Lung (tissue), 12 donors: Measurements from ENCODE around the gene HMGXB3. TPM values are rescaled to one million over a fixed set of nuclear protein-coding genes. Genes with fewer than 3 reads are reported as not detected.

Experiments
- ATAC-seq: fragments of 200-7000 bp; cut with Tn5 transposase; one replicate; pipeline ENCODE4 v1.9.1; 2020; ENCODE audit warnings: moderate number of reproducible peaks; ENCODE audit not compliant: insufficient read depth, low FRiP score
- DNase-seq, 3 donors: peaks; one replicate each; pipeline ENCODE4 v3.0.0-alpha.2; 2013 to 2017
- H3K27ac ChIP-seq, 2 donors: one replicate each; pipeline ENCODE4 v1.5.1; 2013; ENCODE audit warnings: mild to moderate bottlenecking in 2 of 2, moderate library complexity in 2 of 2, control low read depth in 1 of 2, inconsistent platforms in 1 of 2, low read depth in 1 of 2, low read length in 1 of 2
- H3K27me3 ChIP-seq, 3 donors: one replicate each; pipeline ENCODE4 v1.5.1; 2013; ENCODE audit warnings: low read length in 2 of 3; ENCODE audit not compliant: control insufficient read depth in 3 of 3, insufficient read depth in 3 of 3
- H3K36me3 ChIP-seq, 4 donors: one replicate each; pipeline ENCODE4 v1.5.1; 2013; ENCODE audit warnings: low read length in 4 of 4, mild to moderate bottlenecking in 1 of 4, moderate library complexity in 1 of 4; ENCODE audit not compliant: control insufficient read depth in 4 of 4, insufficient read depth in 4 of 4
- H3K4me1 ChIP-seq, 5 donors: one replicate each; pipeline ENCODE4 v1.5.1; 2013; ENCODE audit warnings: low read length in 5 of 5, mild to moderate bottlenecking in 2 of 5, moderate library complexity in 1 of 5; ENCODE audit not compliant: control insufficient read depth in 5 of 5, insufficient read depth in 5 of 5
- H3K4me3 ChIP-seq: one replicate; pipeline ENCODE4 v1.5.1; 2013; ENCODE audit warnings: mild to moderate bottlenecking, control low read depth, moderate library complexity
- H3K9ac ChIP-seq, 2 donors: one replicate each; pipeline ENCODE4 v1.5.1; 2013; ENCODE audit warnings: low read length in 2 of 2, control low read depth in 1 of 2; ENCODE audit not compliant: insufficient read depth in 1 of 2
- H3K9me3 ChIP-seq, 4 donors: one replicate each; pipeline ENCODE4 v1.5.1; 2013; ENCODE audit warnings: low read length in 3 of 4, mild to moderate bottlenecking in 1 of 4, moderate library complexity in 1 of 4; ENCODE audit not compliant: control insufficient read depth in 4 of 4, insufficient read depth in 3 of 4
- CTCF ChIP-seq: IDR thresholded peaks from 2 replicates; pipeline ENCODE4 v1.5.1; 2012; ENCODE audit warnings: mild to moderate bottlenecking; ENCODE audit errors: control extremely low read depth, extremely low read depth
- WGBS, 2 donors: extraction: QIAGEN DNeasy Blood & Tissue Kit; methylation state at CpG; one replicate each; pipeline ENCODE4 v1.1.7; 2013; 5-methylcytosine and 5-hydroxymethylcytosine counted together
- polyA plus RNA-seq, 2 donors: library from polyadenylated mRNA; stranded (reverse); fragments of 200-250 nt; gene quantifications; one replicate each; pipeline ENCODE4 v1.2.1, GENCODE V29; 2013
- total RNA-seq, 2 donors: library from RNA; depleted of rRNA in 1 of 2; stranded (reverse); fragments of >200 nt in 1 of 2; gene quantifications; one replicate each; pipeline ENCODE4 v1.2.1, GENCODE V29; 2014 to 2021
- donor health status: control.
- donor health status: control.
- donor health status: Bipolar disorder and iron deficiency.
- donor health status: healthy.
- donor health status: DM: yes; HTN: yes; CAD: no.

HMGXB3 gene
- total and polyA plus RNA-seq, 4 donors: 22.3 to 42.3 (median 30.8) TPM

GRCh38 chr5:149961957-149962409 is 38.6 kb upstream of the HMGXB3 start:
- Histone ChIP-seq H3K9me3 (no peaks in the 10 kb centered on the region), H3K9ac (no peak overlapping the region), H3K27ac (no peak overlapping the region), H3K4me3 (no peak overlapping the region), H3K36me3 (no peaks in the 10 kb centered on the region), H3K27me3 (no peaks in the 10 kb centered on the region), H3K4me1 (peaks cover 5 to 14% (median 6%) of the 10 kb centered on the region in 5 donors)
- ATAC-seq (no peak), DNase-seq (peak; percentile 27 to 77 (median 73))
- TF ChIP-seq CTCF: peak; percentile 6
- WGBS, 2 donors: 61 to 71% methylated on average over 6 of the region's 6 CpGs

- Histone ChIP-seq H3K4me1 (peaks cover 5 to 14% (median 6%) of the 10 kb centered on the region in 5 donors), H3K27ac (no peak overlapping the region), H3K4me3 (peak overlapping the region; percentile 7), H3K9ac (no peak overlapping the region), H3K9me3 (no peaks in the 10 kb centered on the region), H3K27me3 (no peaks in the 10 kb centered on the region), H3K36me3 (no peaks in the 10 kb centered on the region)
- DNase-seq: no peak
- 97 to 98% methylated on average over 5 of the region's 5 CpGs for WGBS, 2 donors
- ATAC-seq: no peak
- no peak for TF ChIP-seq CTCF
Observed at GRCh38 chr5:149962601-149963300, 37.8 kb upstream of the HMGXB3 start.

- no peak overlapping the region for H3K27ac ChIP-seq
- H3K9ac ChIP-seq: no peak overlapping the region
- ATAC-seq (no peak), DNase-seq (no peak)
- peaks cover 0 to 2% (median 0%) of the 10 kb centered on the region in 4 donors for H3K36me3 ChIP-seq
- no peak for TF ChIP-seq CTCF
- peaks cover 5 to 14% (median 6%) of the 10 kb centered on the region in 5 donors for H3K4me1 ChIP-seq
- no peak overlapping the region for H3K4me3 ChIP-seq
- 97 to 100% methylated on average over 3 of the region's 3 CpGs for WGBS, 2 donors
- H3K9me3 ChIP-seq: no peaks in the 10 kb centered on the region
- H3K27me3 ChIP-seq: no peaks in the 10 kb centered on the region
Observed at GRCh38 chr5:149963729-149964128, 36.8 kb upstream of the HMGXB3 start.

GRCh38 chr5:149966946-149967345 is 33.6 kb upstream of the HMGXB3 start:
- H3K27ac ChIP-seq: no peak overlapping the region
- H3K36me3 ChIP-seq: peaks cover 0 to 3% (median 0%) of the 10 kb centered on the region in 4 donors
- TF ChIP-seq CTCF: no peak
- ATAC-seq: no peak
- DNase-seq: no peak
- no peak overlapping the region for H3K9ac ChIP-seq
- 90 to 91% methylated on average over 3 of the region's 3 CpGs for WGBS, 2 donors
- no peak overlapping the region for H3K4me3 ChIP-seq
- H3K9me3 ChIP-seq: no peaks in the 10 kb centered on the region
- H3K27me3 ChIP-seq: no peaks in the 10 kb centered on the region
- H3K4me1 ChIP-seq: peaks cover 0 to 4% (median 0%) of the 10 kb centered on the region in 5 donors
